ENCODE measurements around the gene KIF22. TPM values are rescaled to one million over a fixed set of nuclear protein-coding genes. Genes with fewer than 3 reads are reported as not detected.

Gene KIF22
- total RNA-seq, 4 donors from 2014 or later = 36.8 to 81.2 (median 44.9) TPM

DNA sequence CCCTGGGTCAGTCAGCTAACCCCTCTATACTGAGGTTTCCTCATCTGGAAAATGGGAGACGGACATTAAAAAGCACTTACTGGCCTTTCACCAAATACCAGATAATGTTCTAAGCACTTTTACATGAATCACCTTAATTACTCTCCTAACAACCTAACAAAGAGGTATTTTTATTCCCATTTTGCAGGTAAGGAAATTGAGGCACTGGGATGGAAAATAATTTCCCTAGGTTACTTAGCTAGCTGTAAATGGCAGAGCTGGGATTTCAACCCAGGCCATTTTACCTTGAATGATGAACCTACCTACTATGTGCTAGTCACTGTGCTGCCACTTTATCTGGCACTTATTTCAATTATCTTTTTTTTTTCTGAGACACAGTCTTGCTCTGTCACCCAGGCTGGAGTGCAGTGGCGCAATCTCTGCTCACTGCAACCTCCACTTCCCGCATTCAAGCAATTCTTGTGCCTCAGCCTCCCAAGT, 3.7 kb downstream of the KIF22 start:
- WGBS, 2 donors = 97 to 99% methylated on average over 3 of the region's 3 CpGs
- TF ChIP-seq POLR2A (IDR thresholded peaks at IDR 0.05) = no peak
- TF ChIP-seq, protein P1, sequence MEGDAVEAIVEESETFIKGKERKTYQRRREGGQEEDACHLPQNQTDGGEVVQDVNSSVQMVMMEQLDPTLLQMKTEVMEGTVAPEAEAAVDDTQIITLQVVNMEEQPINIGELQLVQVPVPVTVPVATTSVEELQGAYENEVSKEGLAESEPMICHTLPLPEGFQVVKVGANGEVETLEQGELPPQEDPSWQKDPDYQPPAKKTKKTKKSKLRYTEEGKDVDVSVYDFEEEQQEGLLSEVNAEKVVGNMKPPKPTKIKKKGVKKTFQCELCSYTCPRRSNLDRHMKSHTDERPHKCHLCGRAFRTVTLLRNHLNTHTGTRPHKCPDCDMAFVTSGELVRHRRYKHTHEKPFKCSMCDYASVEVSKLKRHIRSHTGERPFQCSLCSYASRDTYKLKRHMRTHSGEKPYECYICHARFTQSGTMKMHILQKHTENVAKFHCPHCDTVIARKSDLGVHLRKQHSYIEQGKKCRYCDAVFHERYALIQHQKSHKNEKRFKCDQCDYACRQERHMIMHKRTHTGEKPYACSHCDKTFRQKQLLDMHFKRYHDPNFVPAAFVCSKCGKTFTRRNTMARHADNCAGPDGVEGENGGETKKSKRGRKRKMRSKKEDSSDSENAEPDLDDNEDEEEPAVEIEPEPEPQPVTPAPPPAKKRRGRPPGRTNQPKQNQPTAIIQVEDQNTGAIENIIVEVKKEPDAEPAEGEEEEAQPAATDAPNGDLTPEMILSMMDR (IDR thresholded peaks at IDR 0.05) = no peak
- intact Hi-C loops (cut with DNase I; ENCODE audit: low total_unique reads) = no loop called here
- no peak overlapping the region for H3K4me3 ChIP-seq (ENCODE audit: low read depth, poor library complexity, severe bottlenecking)
- DNase-seq (ENCODE audit: low spot score in 2 of 2) = no peak

DNA sequence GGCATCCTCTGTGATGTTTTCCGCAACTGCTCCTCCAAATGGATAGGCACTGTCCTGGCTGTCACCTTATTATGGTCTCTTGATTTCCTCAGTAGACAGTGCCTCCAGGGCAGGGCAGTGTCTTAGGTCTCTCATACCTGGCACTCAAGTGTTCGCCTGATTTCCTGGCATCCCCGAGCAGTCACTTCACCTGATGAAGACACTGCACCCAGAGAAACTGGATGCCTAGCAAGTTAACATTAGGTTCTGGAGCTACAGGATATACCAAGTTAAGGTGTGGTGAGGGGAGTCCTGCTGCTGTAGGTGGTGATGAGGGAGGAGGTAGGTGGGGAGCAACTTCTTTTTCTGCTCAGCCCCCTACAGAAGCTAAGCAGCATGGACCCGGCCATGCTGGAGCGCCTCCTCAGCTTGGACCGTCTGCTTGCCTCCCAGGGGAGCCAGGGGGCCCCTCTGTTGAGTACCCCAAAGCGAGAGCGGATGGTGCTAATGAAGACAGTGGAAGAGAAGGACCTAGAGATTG, 11.9 kb downstream of the KIF22 start:
- intact Hi-C loops (cut with DNase I; ENCODE audit: low total_unique reads) = no loop called here
- no peak for TF ChIP-seq POLR2A (IDR thresholded peaks at IDR 0.05)
- TF ChIP-seq, protein P1 (IDR thresholded peaks at IDR 0.05) = no peak
- no peak overlapping the region for H3K4me3 ChIP-seq (ENCODE audit: low read depth, poor library complexity, severe bottlenecking)
- WGBS, 2 donors = 83 to 88% methylated on average over 8 of the region's 8 CpGs
- no peak for DNase-seq (ENCODE audit: low spot score in 2 of 2)

DNA sequence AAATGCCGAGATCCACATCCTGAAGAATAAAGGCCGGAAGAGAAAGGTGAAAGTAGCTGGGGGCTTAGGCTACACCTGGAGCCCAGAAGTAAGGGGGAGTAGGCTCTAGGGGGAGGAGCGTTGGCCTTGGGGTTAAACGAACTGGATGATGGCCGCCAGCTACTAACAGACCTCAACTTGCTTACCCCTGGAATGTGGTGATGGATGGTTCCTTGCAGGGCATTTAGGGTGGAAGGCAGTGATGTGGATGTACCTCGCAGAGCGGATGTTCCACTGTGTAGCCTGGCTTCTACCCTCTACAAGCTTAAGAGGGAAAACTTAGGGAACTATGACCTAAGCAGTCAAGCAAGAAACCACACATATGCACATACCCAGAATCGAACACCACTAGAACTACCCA, 13.5 kb downstream of the KIF22 start:
- intact Hi-C loops (cut with DNase I; ENCODE audit: low total_unique reads) = no loop called here
- TF ChIP-seq, protein P1 (IDR thresholded peaks at IDR 0.05) = no peak
- no peak for TF ChIP-seq POLR2A (IDR thresholded peaks at IDR 0.05)
- 68 to 73% methylated on average over 8 of the region's 8 CpGs for WGBS, 2 donors
- no peak overlapping the region for H3K4me3 ChIP-seq (ENCODE audit: low read depth, poor library complexity, severe bottlenecking)
- DNase-seq (ENCODE audit: low spot score in 2 of 2) = no peak

DNA sequence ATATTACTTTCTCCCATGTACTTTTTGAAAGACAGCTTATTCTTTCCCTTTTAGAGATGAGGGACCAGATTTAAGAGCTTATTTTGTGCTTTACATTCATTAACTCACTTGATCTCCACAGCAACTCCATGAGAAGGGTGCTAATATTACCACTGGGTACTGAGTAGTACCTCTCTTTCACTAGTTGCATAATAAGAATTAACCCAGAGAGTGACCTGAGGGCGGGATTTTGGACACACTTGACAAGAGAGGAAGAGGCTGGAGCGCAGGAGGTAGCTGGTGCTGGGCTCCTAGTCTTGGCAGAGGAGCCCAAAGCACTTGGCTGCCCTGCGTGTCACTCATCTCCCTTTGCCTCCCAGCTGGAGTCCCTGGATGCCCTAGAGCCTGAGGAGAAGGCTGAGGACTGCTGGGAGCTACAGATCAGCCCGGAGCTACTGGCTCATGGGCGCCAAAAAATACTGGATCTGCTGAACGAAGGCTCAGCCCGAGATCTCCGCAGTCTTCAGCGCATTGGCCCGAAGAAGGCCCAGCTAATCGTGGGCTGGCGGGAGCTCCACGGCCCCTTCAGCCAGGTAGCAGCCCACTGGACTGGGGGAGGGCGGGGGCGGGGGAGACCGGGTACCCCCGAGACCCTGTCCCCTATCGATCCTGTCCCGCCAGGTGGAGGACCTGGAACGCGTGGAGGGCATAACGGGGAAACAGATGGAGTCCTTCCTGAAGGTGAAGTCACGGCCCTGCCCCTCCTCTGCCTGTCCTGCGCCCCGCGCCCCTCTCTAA, 14.1 kb downstream of the KIF22 start:
- 4 to 10% methylated on average over 22 to 23 of the region's 26 CpGs for WGBS, 2 donors
- peak overlapping the region; percentile 84 for H3K4me3 ChIP-seq (ENCODE audit: low read depth, poor library complexity, severe bottlenecking)
- intact Hi-C loops (cut with DNase I; ENCODE audit: low total_unique reads) = no loop called here
- TF ChIP-seq, protein P1 (IDR thresholded peaks at IDR 0.05) = no peak
- TF ChIP-seq POLR2A (IDR thresholded peaks at IDR 0.05) = no peak
- peak in 1 of 2 donors; percentile 88 for DNase-seq (ENCODE audit: low spot score in 2 of 2)

DNA sequence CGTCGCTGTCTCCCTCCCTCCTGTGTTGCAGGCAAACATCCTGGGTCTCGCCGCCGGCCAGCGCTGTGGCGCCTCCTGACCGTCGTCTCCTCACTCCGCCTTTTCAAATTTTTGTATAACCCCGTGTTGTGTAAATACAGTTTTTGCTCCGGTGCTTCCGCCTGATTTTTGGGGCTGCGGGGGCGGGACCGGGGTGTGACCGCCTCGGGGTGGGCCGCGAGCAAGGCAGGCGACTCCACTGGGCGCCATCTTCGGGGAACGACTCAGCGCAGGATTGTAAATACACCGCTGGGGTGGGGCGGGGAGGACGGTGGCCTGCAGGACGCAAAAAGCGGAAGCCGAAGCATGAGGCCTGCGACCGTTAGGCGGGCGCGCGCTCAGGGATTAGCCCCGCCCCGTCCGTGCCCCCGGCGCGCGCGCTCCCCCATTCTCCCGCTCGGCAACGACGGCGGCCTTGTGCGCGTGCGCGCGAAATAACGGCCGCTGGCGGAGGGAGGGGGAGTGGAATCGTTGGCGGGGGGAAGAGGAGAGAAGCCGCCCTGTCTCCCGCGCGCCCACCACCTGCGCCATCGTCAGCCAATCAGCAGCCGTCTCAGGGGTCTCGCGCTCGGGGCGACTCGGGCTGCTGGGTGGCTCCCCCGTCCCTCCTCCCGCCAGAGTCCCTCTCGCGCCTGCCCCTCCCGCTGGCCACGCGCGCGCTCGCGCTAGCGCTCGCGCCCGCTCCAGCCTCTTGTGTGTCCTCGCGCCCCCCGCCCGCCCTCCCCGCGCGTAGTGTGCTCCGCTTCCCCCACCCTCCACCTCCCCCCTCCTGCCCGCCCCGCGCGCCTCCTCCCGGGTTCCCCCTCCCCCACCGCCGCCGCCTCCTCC, 14.9 kb downstream of the KIF22 start:
- peak overlapping the region; percentile 84 for H3K4me3 ChIP-seq (ENCODE audit: low read depth, poor library complexity, severe bottlenecking)
- intact Hi-C loops (cut with DNase I; ENCODE audit: low total_unique reads) = no loop called here
- WGBS, 2 donors = 1% methylated on average over 44 to 63 of the region's 103 CpGs
- DNase-seq (ENCODE audit: low spot score in 2 of 2) = peak; percentile 97 to 99
- TF ChIP-seq, protein P1 (IDR thresholded peaks at IDR 0.05) = no peak
- peak in 1 of 2 donors; percentile 89 for TF ChIP-seq POLR2A (IDR thresholded peaks at IDR 0.05)
